ENCODE results near the gene SSB. TPM values are rescaled to one million over a fixed set of nuclear protein-coding genes. Genes with fewer than 3 reads are reported as not detected.

SSB gene
- total RNA-seq, 2 experiments from 2014 or later = 112 to 120 TPM

Other genes starting within 250 kb of the SSB start
- gene FASTKD1, start 225.0 kb upstream of the SSB start, total RNA-seq = 10 to 100 TPM; 41.6 to 47.6 TPM
- 10 to 100 TPM; 52.3 to 55.3 TPM for gene PPIG, start 214.5 kb upstream of the SSB start, total RNA-seq
- gene CFAP210, start 104.5 kb upstream of the SSB start, total RNA-seq = not detected
- 1 to 10 TPM; 2.6 to 3.4 TPM for gene PHOSPHO2, start 104.4 kb upstream of the SSB start, total RNA-seq
- gene KLHL23, start 65.0 kb upstream of the SSB start, total RNA-seq = 1 to 10 TPM; 3.1 to 3.9 TPM
- 100 to 1,000 TPM; 109 to 110 TPM for gene METTL5, start 26.0 kb downstream of the SSB start, total RNA-seq
- gene UBR3, start 28.6 kb downstream of the SSB start, total RNA-seq = 10 to 100 TPM; 16.2 to 18.1 TPM

Measured in activated CD4-positive, alpha-beta memory T cell treated with anti-CD3 and anti-CD28 coated beads for 36 hours (primary cell).